Activated CD4-positive, alpha-beta T cell treated with anti-CD3 and anti-CD28 coated beads, Interleukin-2, amount 10 ng/mL, durations not matched to agents 7 days and 5 days (primary cell): ENCODE measurements around the gene SAMD15. TPM values are rescaled to one million over a fixed set of nuclear protein-coding genes. Genes with fewer than 3 reads are reported as not detected.

ENCODE experiments used
- CTCF ChIA-PET: fragments of 350-600 bp; sonication (Branson Sonifier 250); formaldehyde crosslinking; loops from one replicate; lab custom pipeline; 2021; ENCODE audit warnings: antibody characterized with exemption; lab: Charles Lee
- POLR2A ChIA-PET: fragments of 350-600 bp; sonication (Branson Sonifier 250); formaldehyde crosslinking; loops from one replicate; lab custom pipeline; 2021; ENCODE audit warnings: antibody characterized with exemption; lab: Charles Lee
- DNase-seq: peaks from one replicate; pipeline ENCODE4 v3.0.0-alpha.2; 2020
- H3K27ac Mint-ChIP-seq: one replicate; pipeline ENCODE4 v1.8.0; 2021; ENCODE audit warnings: mild to moderate bottlenecking, moderate library complexity, mixed read lengths
- H3K27me3 Mint-ChIP-seq: one replicate; pipeline ENCODE4 v1.8.0; 2021; ENCODE audit warnings: mixed read lengths
- H3K36me3 Mint-ChIP-seq: one replicate; pipeline ENCODE4 v1.8.0; 2021; ENCODE audit warnings: low read depth, mixed read lengths
- H3K4me1 Mint-ChIP-seq: one replicate; pipeline ENCODE4 v1.8.0; 2021; ENCODE audit warnings: mixed read lengths
- H3K4me3 Mint-ChIP-seq: one replicate; pipeline ENCODE4 v1.8.0; 2021; ENCODE audit warnings: mild to moderate bottlenecking, moderate library complexity, mixed read lengths
- H3K9me3 Mint-ChIP-seq: one replicate; pipeline ENCODE4 v1.8.0; 2021; ENCODE audit warnings: mixed read lengths
- total RNA-seq, 2 experiments: library from RNA; stranded (reverse); gene quantifications; one replicate each; pipeline ENCODE4 v1.2.3, GENCODE V29; 2021

Gene SAMD15
- total RNA-seq, 2 experiments from 2014 or later = 0.10 to 0.27 TPM

DNA sequence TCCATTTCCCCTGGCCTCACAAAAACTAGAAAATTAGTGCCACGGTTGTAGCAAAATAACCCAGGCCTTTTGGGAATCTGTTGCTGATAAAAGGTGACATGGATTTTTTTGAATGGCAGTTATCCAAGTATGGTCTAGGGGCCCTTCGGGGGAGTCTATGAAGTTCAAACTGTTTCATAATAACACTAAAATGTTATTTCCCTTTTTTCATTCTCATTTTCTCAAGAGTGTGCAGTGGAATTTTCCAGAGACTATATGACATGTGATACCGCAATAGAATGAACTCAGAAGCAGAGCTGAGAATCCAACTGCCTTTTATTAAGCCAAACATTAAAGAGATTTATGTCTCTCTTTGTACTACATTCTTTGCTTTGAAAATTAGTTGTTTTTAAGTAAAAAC is 29.4 kb upstream of the SAMD15 start:
- CTCF ChIA-PET = interaction anchor here (1.5 kb wide), 1 partner anchor 32 kb away, joined by 5 read pairs; no protein-coding TSS in a partner anchor
- peaks cover 14% of the 10 kb centered on the region for H3K36me3 Mint-ChIP-seq

DNA sequence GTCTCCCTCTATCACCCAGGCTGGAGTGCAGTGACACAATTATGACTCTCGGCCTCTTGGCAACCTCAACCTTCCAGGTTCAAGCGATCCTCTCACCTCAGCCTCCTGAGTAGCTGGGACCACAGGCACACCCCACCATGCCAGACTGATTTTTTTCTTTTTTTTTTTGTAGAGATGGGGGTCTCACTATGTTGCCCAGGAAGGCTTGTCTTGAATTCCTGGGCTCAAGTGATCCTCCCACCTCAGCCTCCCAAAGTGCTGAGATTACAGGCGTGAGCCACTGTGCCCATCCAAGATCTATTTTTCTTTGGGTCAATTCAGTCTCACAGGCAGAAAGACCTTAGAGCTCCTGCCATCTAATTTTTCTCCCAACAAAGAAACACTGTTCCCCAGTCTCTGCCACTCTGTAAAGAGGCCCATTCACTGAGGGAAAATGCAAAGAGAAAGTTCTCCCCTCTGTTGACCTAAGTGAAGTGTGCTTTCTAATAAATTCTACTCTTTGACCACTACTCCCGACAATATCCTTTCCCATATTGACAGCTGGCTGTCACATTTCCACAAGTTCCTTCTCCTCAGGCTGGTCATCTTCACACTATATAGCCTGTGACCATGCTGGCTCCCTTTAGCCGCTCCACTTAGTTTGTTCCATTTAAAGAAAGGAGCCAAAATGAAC is 23.6 kb upstream of the SAMD15 start:
- ChIA-PET POLR2A (interaction anchor here (0.5 kb wide), 1 partner anchor 314 kb away, joined by 3 read pairs; no protein-coding TSS in a partner anchor), CTCF (interaction anchor here (0.6 kb wide), 2 partner anchors 943 to 1004 kb away, joined by 3 to 4 read pairs; no protein-coding TSS in a partner anchor)
- H3K27ac Mint-ChIP-seq = peak overlapping the region; percentile 16
- H3K4me3 Mint-ChIP-seq = no peak overlapping the region
- H3K27me3 Mint-ChIP-seq = no peaks in the 10 kb centered on the region
- H3K36me3 Mint-ChIP-seq = peaks cover 7% of the 10 kb centered on the region
- H3K4me1 Mint-ChIP-seq = no peaks in the 10 kb centered on the region
- H3K9me3 Mint-ChIP-seq = no peaks in the 10 kb centered on the region
- DNase-seq = no peak

More for the DNA sequence above, 29.4 kb upstream of the SAMD15 start:
- Mint-ChIP-seq H3K4me1 (no peaks in the 10 kb centered on the region), H3K27me3 (no peaks in the 10 kb centered on the region), H3K27ac (no peak overlapping the region), H3K9me3 (no peaks in the 10 kb centered on the region), H3K4me3 (no peak overlapping the region)
- no peak for DNase-seq
- POLR2A ChIA-PET = no interaction called here

DNA sequence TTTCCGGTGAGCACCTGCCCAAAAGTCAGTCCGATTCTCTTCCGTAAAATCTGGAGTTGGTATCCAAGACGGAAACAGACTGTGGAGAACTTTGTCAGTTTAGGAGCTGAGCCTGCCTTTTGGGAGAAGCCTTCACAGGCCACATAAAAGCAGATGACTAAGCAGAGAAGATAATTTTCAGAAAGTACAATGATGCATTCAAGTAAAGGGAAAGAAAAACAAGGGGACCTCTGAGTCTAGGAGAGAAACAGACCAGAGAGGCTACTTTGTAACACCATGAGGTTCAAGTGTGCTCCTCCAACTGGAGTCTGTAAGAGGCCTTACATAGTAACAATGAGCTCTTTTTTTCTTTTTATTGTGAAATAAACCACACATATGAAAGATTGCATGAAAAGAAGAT is 21.4 kb upstream of the SAMD15 start:
- Mint-ChIP-seq H3K4me1 (peaks cover 7% of the 10 kb centered on the region), H3K4me3 (no peak overlapping the region), H3K36me3 (no peaks in the 10 kb centered on the region), H3K27me3 (no peaks in the 10 kb centered on the region), H3K27ac (no peak overlapping the region), H3K9me3 (no peaks in the 10 kb centered on the region)
- ChIA-PET POLR2A (no interaction called here), CTCF (no interaction called here)
- no peak for DNase-seq

DNA sequence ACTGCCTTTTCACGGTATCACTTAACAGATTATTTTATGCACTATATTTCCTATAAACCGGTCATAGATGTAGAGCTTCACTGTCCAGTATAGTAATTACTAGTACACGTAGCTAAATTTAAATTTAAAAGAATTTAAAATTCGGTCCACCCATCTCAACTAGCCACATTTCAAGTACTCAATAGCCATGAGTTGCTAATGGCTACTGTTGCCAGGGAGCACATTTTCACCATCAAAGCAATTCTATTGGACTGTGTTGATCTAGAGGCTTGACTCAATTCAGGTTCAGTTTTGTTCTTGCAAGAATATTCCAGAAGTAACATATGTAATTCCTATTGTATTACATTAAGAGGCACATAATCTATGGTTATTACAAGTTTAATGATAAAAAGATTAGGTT is 20.3 kb upstream of the SAMD15 start:
- CTCF ChIA-PET = interaction anchor here (0.6 to 1.5 kb wide), 3 partner anchors 15 to 41 kb away, joined by 3 to 5 read pairs (median 3); no protein-coding TSS in a partner anchor
- H3K36me3 Mint-ChIP-seq = no peaks in the 10 kb centered on the region
- peaks cover 9% of the 10 kb centered on the region for H3K4me1 Mint-ChIP-seq
- no peak overlapping the region for H3K4me3 Mint-ChIP-seq
- POLR2A ChIA-PET = no interaction called here
- no peaks in the 10 kb centered on the region for H3K27me3 Mint-ChIP-seq
- H3K27ac Mint-ChIP-seq = no peak overlapping the region
- H3K9me3 Mint-ChIP-seq = no peaks in the 10 kb centered on the region
- DNase-seq = no peak

DNA sequence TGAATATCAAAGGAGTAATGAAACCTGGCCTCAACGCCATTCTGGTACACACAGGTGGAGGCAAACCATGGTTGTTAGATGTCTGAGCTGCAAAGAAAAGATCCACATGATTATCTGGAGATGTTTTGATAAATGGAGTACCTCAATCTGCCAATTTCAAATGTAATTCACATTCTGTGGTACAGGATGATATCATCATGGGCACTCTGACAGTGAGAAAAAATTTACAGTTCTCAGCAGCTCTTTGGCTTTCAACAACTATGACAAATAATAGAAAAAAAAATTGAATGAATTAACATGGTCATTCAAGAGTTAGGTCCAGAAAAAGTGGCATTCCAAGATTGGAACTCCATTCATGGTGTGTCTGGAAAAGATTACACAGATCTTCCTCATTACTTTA is 17.6 kb upstream of the SAMD15 start:
- DNase-seq = no peak
- Mint-ChIP-seq H3K4me1 (peaks cover 9% of the 10 kb centered on the region), H3K27ac (no peak overlapping the region), H3K9me3 (no peaks in the 10 kb centered on the region), H3K27me3 (no peaks in the 10 kb centered on the region), H3K36me3 (no peaks in the 10 kb centered on the region), H3K4me3 (no peak overlapping the region)
- ChIA-PET POLR2A (no interaction called here), CTCF (interaction anchor here (1.8 kb wide), 1 partner anchor 24 kb away, joined by 6 read pairs; no protein-coding TSS in a partner anchor)

DNA sequence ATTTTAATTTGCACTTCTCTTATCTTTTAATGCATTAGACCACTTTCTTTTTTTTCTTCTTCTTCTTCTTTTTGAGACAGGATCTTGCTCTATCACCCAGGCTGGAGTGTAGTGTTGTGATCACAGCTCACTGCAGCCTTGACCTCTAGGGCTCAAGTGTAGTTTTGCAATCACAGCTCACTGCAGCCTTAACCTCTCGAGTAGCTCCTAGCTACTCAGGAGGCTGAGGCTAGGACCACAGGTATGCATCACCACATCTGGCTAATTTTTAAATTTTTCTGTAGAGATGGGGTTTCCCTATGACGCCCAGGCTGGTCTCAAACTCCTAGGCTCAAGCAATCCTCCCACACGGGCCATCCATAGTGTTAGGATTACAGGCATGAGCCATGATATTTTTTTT is 13.0 kb upstream of the SAMD15 start:
- Mint-ChIP-seq H3K36me3 (no peaks in the 10 kb centered on the region), H3K27ac (no peak overlapping the region), H3K9me3 (no peaks in the 10 kb centered on the region), H3K4me3 (no peak overlapping the region), H3K27me3 (no peaks in the 10 kb centered on the region), H3K4me1 (peaks cover 12% of the 10 kb centered on the region)
- ChIA-PET POLR2A (no interaction called here), CTCF (interaction anchor here (0.6 kb wide), 1 partner anchor 15 kb away, joined by 6 read pairs; no protein-coding TSS in a partner anchor)
- no peak for DNase-seq

DNA sequence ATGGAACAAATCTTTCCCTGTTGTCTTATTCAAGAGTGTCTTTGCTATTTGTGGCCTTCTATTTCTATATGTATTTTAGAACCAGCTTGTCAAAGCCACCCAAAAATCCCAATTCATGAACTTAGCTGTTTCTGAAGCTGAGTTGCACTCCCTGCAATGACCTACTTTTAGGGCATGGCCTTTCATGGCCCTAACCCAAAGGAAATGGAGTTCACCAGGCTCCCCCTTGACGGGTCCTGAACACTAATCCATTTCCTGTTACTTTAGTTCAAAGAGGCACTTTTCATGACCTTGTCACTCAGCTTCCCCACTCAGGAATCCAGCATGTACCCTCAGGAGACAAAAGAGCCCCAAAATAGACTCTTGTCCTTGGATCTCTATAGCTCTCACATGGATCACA is 7.9 kb upstream of the SAMD15 start:
- CTCF ChIA-PET = interaction anchor here (0.7 kb wide), 1 partner anchor 9 kb away, joined by 4 read pairs; no protein-coding TSS in a partner anchor
- Mint-ChIP-seq H3K4me3 (no peak overlapping the region), H3K27me3 (no peaks in the 10 kb centered on the region), H3K36me3 (peaks cover 16% of the 10 kb centered on the region), H3K4me1 (peaks cover 32% of the 10 kb centered on the region), H3K9me3 (peaks cover 3% of the 10 kb centered on the region), H3K27ac (peak overlapping the region; percentile 7)
- POLR2A ChIA-PET = no interaction called here
- DNase-seq = peak; percentile 7

DNA sequence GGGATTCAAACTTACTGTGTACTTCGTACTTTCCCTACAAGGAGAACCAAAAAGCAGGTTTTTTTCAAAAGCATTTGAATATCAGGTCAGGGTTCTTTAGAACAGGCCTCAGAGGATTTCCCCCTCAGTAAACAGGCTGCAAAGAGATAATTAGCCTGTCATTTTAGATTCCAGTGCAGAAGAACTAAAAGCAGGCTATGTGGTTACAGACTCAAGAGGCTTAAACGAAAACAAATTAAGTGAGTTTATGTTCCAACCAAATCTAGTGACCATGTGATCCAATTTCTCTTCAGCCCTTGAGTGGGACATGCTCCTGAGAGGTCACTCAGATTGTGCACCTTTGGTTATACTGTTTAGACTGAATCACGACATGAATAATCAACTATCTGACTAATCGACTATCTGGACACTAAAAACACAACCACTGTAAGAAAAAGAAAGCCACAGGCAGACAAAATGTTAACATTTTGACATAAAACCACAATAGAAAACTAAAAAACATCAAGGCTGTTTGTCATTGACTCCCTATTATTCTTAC is 4.8 kb upstream of the SAMD15 start:
- no peaks in the 10 kb centered on the region for H3K27me3 Mint-ChIP-seq
- no peak for DNase-seq
- peaks cover 30% of the 10 kb centered on the region for H3K36me3 Mint-ChIP-seq
- H3K9me3 Mint-ChIP-seq = peaks cover 12% of the 10 kb centered on the region
- no peak overlapping the region for H3K4me3 Mint-ChIP-seq
- POLR2A ChIA-PET = no interaction called here
- no peak overlapping the region for H3K27ac Mint-ChIP-seq
- peaks cover 52% of the 10 kb centered on the region for H3K4me1 Mint-ChIP-seq
- CTCF ChIA-PET = no interaction called here

DNA sequence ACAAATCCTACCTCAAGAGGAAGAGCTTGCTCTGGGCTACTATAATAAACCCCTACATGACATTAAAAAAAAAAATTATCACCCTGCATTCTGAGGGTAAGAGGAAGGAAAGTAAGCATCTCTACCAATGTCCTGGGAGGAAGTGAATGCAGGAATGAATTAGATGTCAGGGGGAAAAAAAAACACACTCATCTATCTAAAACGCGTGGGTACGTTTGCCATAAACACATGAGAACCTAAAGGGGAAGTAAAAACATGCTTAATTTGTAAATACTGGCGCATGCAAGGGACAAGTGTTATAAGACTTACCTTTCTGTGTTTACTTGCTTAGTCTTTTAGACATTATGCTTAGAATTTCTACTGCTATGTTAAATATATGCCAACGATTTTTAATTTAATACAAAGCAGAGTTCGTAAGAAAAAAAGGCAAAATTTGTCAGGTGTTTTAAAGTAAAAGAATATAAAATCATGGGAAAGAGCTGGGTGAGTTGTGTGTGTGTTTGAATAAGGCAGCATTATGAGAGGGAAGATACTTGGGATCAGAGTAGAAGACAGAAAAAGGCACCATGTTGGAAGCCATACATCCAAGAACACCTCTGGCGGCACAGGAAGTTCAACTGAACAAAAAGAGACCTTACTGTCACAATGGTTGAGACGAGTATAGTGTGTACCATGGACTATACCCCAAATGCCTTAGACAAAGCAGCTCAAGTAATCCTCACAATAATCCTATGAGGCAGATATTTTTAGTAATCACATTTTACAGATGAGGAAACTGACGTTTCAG is 1.8 kb upstream of the SAMD15 start:
- Mint-ChIP-seq H3K36me3 (peaks cover 30% of the 10 kb centered on the region), H3K27me3 (no peaks in the 10 kb centered on the region), H3K27ac (peak overlapping the region; percentile 90), H3K9me3 (peaks cover 12% of the 10 kb centered on the region), H3K4me1 (peaks cover 41% of the 10 kb centered on the region), H3K4me3 (peak overlapping the region; percentile 88)
- peak; percentile 7 for DNase-seq
- ChIA-PET POLR2A (no interaction called here), CTCF (interaction anchor here (0.7 kb wide), 1 partner anchor 485 kb away, joined by 3 read pairs; no protein-coding TSS in a partner anchor)

DNA sequence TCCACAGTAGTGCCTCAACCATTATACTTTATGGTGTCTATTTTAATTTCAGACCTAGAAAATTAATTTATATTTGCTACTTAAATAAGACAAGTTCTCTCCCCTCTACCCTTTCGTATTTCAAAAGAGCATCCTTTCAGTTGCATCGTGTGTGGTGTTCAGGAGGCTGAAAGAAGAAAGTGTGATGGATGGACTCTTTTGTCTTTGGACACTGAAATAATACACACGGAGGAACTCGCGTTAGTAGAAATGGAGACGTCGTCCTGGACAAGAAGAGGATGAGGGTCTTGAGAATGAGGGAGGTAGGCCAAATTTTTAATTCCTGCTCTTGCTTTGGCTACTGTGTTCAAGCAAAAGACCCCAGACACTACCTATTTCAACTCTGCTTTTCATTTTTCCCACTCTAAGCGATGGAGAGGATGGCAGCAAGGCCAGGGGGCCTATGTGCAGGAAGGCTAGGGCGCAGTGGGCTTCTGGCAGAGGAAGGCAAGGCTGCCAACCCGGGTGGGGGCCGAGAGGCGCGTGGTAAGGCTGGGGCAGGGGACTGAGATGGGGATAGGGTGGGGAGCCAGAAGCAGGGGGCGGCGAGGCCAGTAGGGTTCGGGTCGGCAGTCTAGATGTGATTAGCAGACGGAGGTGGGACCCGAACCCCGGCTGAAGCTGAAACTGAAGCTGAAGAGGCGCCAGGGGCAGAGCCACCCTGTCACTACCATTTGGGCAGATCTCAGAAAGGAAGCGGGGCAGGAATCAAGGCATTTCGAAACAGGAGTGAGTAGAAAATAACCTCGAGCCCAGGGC is 1.0 kb upstream of the SAMD15 start:
- H3K27me3 Mint-ChIP-seq = no peaks in the 10 kb centered on the region
- DNase-seq = peak; percentile 42
- H3K4me3 Mint-ChIP-seq = peak overlapping the region; percentile 88
- POLR2A ChIA-PET = no interaction called here
- peaks cover 41% of the 10 kb centered on the region for H3K4me1 Mint-ChIP-seq
- CTCF ChIA-PET = interaction anchor here (0.8 to 1.3 kb wide), 3 partner anchors 8 to 82 kb away, joined by 3 to 4 read pairs (median 3); partner anchors contain the start of genes AHSA1 and GSTZ1
- peaks cover 30% of the 10 kb centered on the region for H3K36me3 Mint-ChIP-seq
- peak overlapping the region; percentile 90 for H3K27ac Mint-ChIP-seq
- H3K9me3 Mint-ChIP-seq = peaks cover 12% of the 10 kb centered on the region

DNA sequence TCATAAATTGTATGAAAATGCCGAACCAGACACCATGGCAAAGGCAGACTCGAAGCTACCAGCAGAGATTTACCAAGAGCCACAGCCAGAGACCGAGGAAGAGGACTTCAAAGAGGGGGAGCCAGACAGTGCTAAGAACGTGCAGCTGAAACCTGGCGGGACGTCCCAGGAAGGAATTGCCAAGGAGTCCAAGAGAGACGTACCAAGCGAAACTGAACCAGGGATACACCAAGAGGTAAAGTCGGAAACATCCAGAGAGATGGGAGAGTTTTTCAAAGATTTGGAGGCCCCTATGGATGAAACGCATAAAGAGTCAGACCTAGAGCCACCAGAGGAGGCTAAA is 294 bp downstream of the SAMD15 start:
- peaks cover 37% of the 10 kb centered on the region for H3K4me1 Mint-ChIP-seq
- CTCF ChIA-PET = interaction anchor here (0.9 to 1.3 kb wide), 4 partner anchors 16 to 81 kb away, joined by 3 to 4 read pairs (median 4); partner anchors contain the start of genes AHSA1 and GSTZ1

DNA sequence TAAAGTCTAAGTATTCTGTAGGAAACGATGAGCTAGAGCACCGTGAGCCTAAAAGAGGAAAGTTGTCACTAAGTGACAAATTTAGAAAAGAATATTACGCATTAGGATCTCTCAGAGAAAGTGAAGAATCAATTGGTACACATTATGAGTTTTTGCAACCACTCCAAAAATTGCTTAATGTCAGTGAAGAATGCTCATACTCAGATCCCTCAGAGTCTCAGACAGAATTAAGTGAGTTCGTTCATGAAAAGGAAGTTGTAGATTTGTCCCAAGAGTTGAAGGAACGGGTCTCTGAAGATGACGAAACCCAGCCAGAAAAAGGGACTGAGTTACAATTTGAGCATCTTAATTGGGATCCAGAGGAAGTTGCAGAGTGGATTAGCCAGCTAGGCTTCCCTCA is 1.5 kb downstream of the SAMD15 start:
- ChIA-PET CTCF (interaction anchor here (0.6 to 1.0 kb wide), 3 partner anchors 9 to 26 kb away, joined by 4 to 6 read pairs (median 4); no protein-coding TSS in a partner anchor), POLR2A (no interaction called here)
- Mint-ChIP-seq H3K4me1 (peaks cover 26% of the 10 kb centered on the region), H3K9me3 (peaks cover 11% of the 10 kb centered on the region), H3K27me3 (no peaks in the 10 kb centered on the region), H3K27ac (no peak overlapping the region), H3K36me3 (peaks cover 20% of the 10 kb centered on the region), H3K4me3 (no peak overlapping the region)
- DNase-seq = no peak

More for the DNA sequence above, 294 bp downstream of the SAMD15 start:
- no peak overlapping the region for H3K4me3 Mint-ChIP-seq
- POLR2A ChIA-PET = interaction anchor here (0.6 kb wide), 1 partner anchor 383 kb away, joined by 3 read pairs; no protein-coding TSS in a partner anchor
- no peak overlapping the region for H3K27ac Mint-ChIP-seq
- peaks cover 12% of the 10 kb centered on the region for H3K9me3 Mint-ChIP-seq
- H3K27me3 Mint-ChIP-seq = no peaks in the 10 kb centered on the region
- peaks cover 27% of the 10 kb centered on the region for H3K36me3 Mint-ChIP-seq
- no peak for DNase-seq
